Measurements from ENCODE around the gene CDC42BPG. TPM values are rescaled to one million over a fixed set of nuclear protein-coding genes. Genes with fewer than 3 reads are reported as not detected.

CDC42BPG gene
- total RNA-seq (2021; fragmentation: NEBNext Ultra II Directional; extraction: Animal tissue kit (Norgen Biotek cat#: 25700)) (10.6 and 12.3 TPM in 2 replicates), polyA plus RNA-seq (2011; rRNA removed) (3.7 and 6.7 TPM in 2 replicates), polyA minus RNA-seq (2011; rRNA and poly(A)+ RNA removed) (4.5 and 4.9 TPM in 2 replicates)
- polyA plus RNA-seq (2011; cell fraction: cytosol; rRNA removed): 5.9 TPM
- 27.1 TPM for polyA plus RNA-seq (2011; cell fraction: nucleus; rRNA removed)
- polyA plus RNA-seq (2012, experiment 1 of 2): 6.2 to 12.1 TPM (median 10.3 TPM) in 4 replicates
- polyA plus RNA-seq (2012, experiment 2 of 2): 4.7 TPM
- polyA plus RNA-seq (2013, experiment 1 of 2): 4.8 TPM
- 3.8 TPM for polyA plus RNA-seq (2013, experiment 2 of 2)
- polyA minus RNA-seq (2011; cell fraction: cytosol; rRNA and poly(A)+ RNA removed): 7.4 TPM
- 20.2 TPM for polyA minus RNA-seq (2011; cell fraction: nucleus; rRNA and poly(A)+ RNA removed)
- long read RNA-seq, experiment 1, partial matches to known transcripts: 2 of 4 reads
- long read RNA-seq, experiment 1, other reads (novel, unspliced or antisense): 2 of 4 reads
- long read RNA-seq, experiment 2: 0 reads

- WGBS, 2 experiments (ENCODE audit: extremely low coverage in 1 of 2, insufficient coverage in 1 of 2, insufficient read length in 1 of 2, insufficient replicate concordance in 2 of 2, low coverage in 1 of 2, low lambda C conversion rate in 2 of 2, missing lambda C conversion rate in 1 of 2): 1% methylated on average over 50 of the region's 96 CpGs; no CpG with 5 or more reads in 1 of the 2 experiments
- Histone ChIP-seq H3K27me3 (replicated peaks in 1 of 4; ENCODE audit: control insufficient read depth in 3 of 4, extremely low read depth in 1 of 4, insufficient read depth in 3 of 4, low read length in 3 of 4) (no peaks in the 10 kb centered on the region), H3K4me2 (ENCODE audit: insufficient read depth in 1 of 2, low read depth in 2 of 2, low read length in 2 of 2) (peak within 1 kb of the TSS; percentile 84 to 91), H3K56ac (replicated peaks; ENCODE audit: insufficient read length, low read depth, low read length) (peak within 1 kb of the TSS; percentile 78), H3K23me2 (ENCODE audit: low read depth, low read length) (peaks cover 9% of the 10 kb centered on the region), H2AK5ac (ENCODE audit: low read depth, low read length) (no peak within 1 kb of the TSS), H3K9me3 (ENCODE audit: insufficient read depth in 2 of 2, low read depth in 1 of 2, low read length in 1 of 2) (no peaks in the 10 kb centered on the region), H2BK120ac (replicated peaks; ENCODE audit: low read depth, low read length) (no peak within 1 kb of the TSS), H2BK5ac (ENCODE audit: low read depth, low read length) (peak within 1 kb of the TSS; percentile 82; the same call in 1 of the 2 replicates), H4K20me1 (replicated peaks in 1 of 2; ENCODE audit: control insufficient read depth in 1 of 2, insufficient read depth in 2 of 2, low read length in 2 of 2) (peaks cover 0 to 2% of the 10 kb centered on the region in 2 experiments), H3K79me1 (ENCODE audit: low read depth, low read length) (no peaks in the 10 kb centered on the region; the same call in 1 of the 2 replicates), H2BK15ac (ENCODE audit: low read length) (peak within 1 kb of the TSS; percentile 75; the same call in 1 of the 2 replicates), H3K4me3 (ENCODE audit: extremely low read depth in 1 of 4, insufficient read depth in 2 of 4, low read depth in 3 of 4, low read length in 4 of 4) (peak within 1 kb of the TSS; percentile 71 to 94 (median 76)), H3K9ac (replicated peaks in 1 of 4; ENCODE audit: extremely low read depth in 1 of 4, low read depth in 3 of 4, low read length in 3 of 4) (peak within 1 kb of the TSS in 2 of 4 experiments; percentile 37 to 39; a peak in 4 of 7 replicates), H3K4ac (replicated peaks; ENCODE audit: insufficient read length, low read depth, low read length) (peak within 1 kb of the TSS; percentile 40), H4K5ac (ENCODE audit: insufficient read length, low read depth, low read length) (peak within 1 kb of the TSS; percentile 77), H3K27ac (ENCODE audit: low read depth, low read length) (peak within 1 kb of the TSS; percentile 75; the same call in 1 of the 2 replicates), H2BK20ac (ENCODE audit: low read length) (0 out of 2 replicates have a peak within 1 kb of the TSS, but pooled peaks have one; percentile 34), H3K79me2 (ENCODE audit: control insufficient read depth in 1 of 2, insufficient read depth in 2 of 2, low read length in 2 of 2) (peaks cover 0 to 3% of the 10 kb centered on the region in 2 experiments; a peak in 1 of 4 replicates), H4K8ac (ENCODE audit: extremely low read depth, insufficient read depth, low read length) (peak within 1 kb of the TSS; percentile 17), H3K18ac (ENCODE audit: extremely low read depth, low read length) (peak within 1 kb of the TSS; percentile 93), H3K4me1 (replicated peaks in 1 of 4; ENCODE audit: control insufficient read depth in 3 of 4, insufficient read depth in 4 of 4, low read length in 3 of 4) (peaks cover 0 to 35% (median 23%) of the 10 kb centered on the region in 4 experiments; a peak in 6 of 7 replicates), H3K36me3 (ENCODE audit: control insufficient read depth in 2 of 4, insufficient read depth in 4 of 4, low read length in 3 of 4) (peaks cover 0 to 2% (median under 1%) of the 10 kb centered on the region in 4 experiments; a peak in 2 of 8 replicates), H3K14ac (ENCODE audit: insufficient read length) (no peak within 1 kb of the TSS), H2AFZ (ENCODE audit: low read length) (no peak within 1 kb of the TSS), H4K91ac (replicated peaks; ENCODE audit: insufficient read length, low read length) (peak within 1 kb of the TSS; percentile 88), H2BK12ac (ENCODE audit: low read depth, low read length) (peak within 1 kb of the TSS; percentile 75; the same call in 1 of the 2 replicates), H3K23ac (ENCODE audit: insufficient read length) (no peak within 1 kb of the TSS)
- CTCF ChIA-PET (ENCODE audit: partially characterized antibody): interaction anchor here (0.6 to 32.3 kb wide), 7 partner anchors 30 to 168 kb away, joined by 3 to 1058 read pairs (median 7); partner anchors contain the start of genes ARL2, EHD1 and MEN1
- DNase-seq (ENCODE audit: low read depth in 1 of 2, low spot score in 2 of 2) (peak in 1 of 2 experiments; percentile 90), FAIRE-seq (no peak)
- POLR2A ChIA-PET (ENCODE audit: partially characterized antibody): interaction anchor here (0.6 to 3.1 kb wide), 3 partner anchors 34 to 67 kb away, joined by 3 to 13 read pairs (median 3); partner anchors contain the start of genes MEN1 and SF1
- TF ChIP-seq SIX5 (IDR thresholded peaks at IDR 0.05; ENCODE audit: low read depth, low read length) (peak; percentile 34; the same call in 1 of the 2 replicates), KDM4A (IDR thresholded peaks at IDR 0.05; ENCODE audit: low read depth, low read length, severe bottlenecking) (peak; percentile 72), CTCF (IDR thresholded peaks at IDR 0.05; ENCODE audit: control extremely low read depth in 1 of 3, insufficient read depth in 1 of 3, low read depth in 1 of 3, low read length in 3 of 3) (peak in 2 of 3 experiments; percentile 14 to 35; a peak in 2 of 4 replicates), NRF1 (IDR thresholded peaks at IDR 0.05; ENCODE audit: low read depth, low read length) (no peak), ASH2L (IDR thresholded peaks at IDR 0.05; ENCODE audit: low read length) (peak; percentile 50)
Observed at GRCh38 chr11:64844330-64845128, at the start of gene CDC42BPG. Gene CDC42BPG, minus strand, starts transcription at chr11:64844653. Its CDS starts 84 bp downstream, at chr11:64844569.
